ENCODE measurements around the gene RXRB.

- no peak for TF ChIP-seq CTCF (IDR thresholded peaks at IDR 0.05; ENCODE audit: control extremely low read depth in 1 of 3, insufficient read depth in 1 of 3, low read depth in 1 of 3, low read length in 3 of 3)
- no peak for TF ChIP-seq RBBP5 (IDR thresholded peaks at IDR 0.05; ENCODE audit: borderline replicate concordance, low read depth, low read length)
- no peak for TF ChIP-seq POLR2A (IDR thresholded peaks at IDR 0.05; ENCODE audit: control extremely low read depth in 1 of 2, low read depth in 2 of 2, low read length in 2 of 2)
- no peak for TF ChIP-seq EP300 (IDR thresholded peaks at IDR 0.05; ENCODE audit: borderline replicate concordance in 1 of 2, low read depth in 2 of 2, low read length in 2 of 2)
- TF ChIP-seq JUN (IDR thresholded peaks at IDR 0.05; ENCODE audit: low read depth, low read length): no peak
- no peak for TF ChIP-seq FOSL1 (IDR thresholded peaks at IDR 0.05; ENCODE audit: insufficient read depth, low read depth, low read length)
- no peak for TF ChIP-seq CHD1 (IDR thresholded peaks at IDR 0.05; ENCODE audit: low read depth, low read length)
- TF ChIP-seq CEBPB (IDR thresholded peaks at IDR 0.05; ENCODE audit: low read depth, low read length): no peak
- no peak for TF ChIP-seq CTBP2 (IDR thresholded peaks at IDR 0.05; ENCODE audit: borderline replicate concordance, insufficient read depth, insufficient read length, low read length)
- no peak for TF ChIP-seq TAF1 (IDR thresholded peaks at IDR 0.05; ENCODE audit: low read depth, low read length)
- no peak for TF ChIP-seq TBP (IDR thresholded peaks at IDR 0.05; ENCODE audit: low read depth, low read length)
- no peak for TF ChIP-seq NRF1 (IDR thresholded peaks at IDR 0.05; ENCODE audit: low read depth, low read length)
- no peak for TF ChIP-seq MAX (IDR thresholded peaks at IDR 0.05)
Measured at GRCh38 chr6:33168639-33169038, 31.8 kb downstream of the RXRB start.

Measured in H1 (cell line).